GM10266 (cell line): ENCODE results near the gene L3MBTL4.
"Not testable (repeated sequence)": the region's sequence is repeated elsewhere in the genome, so short reads cannot be mapped to it uniquely, and the experiment has no call there.

Experiments
- DNase-seq: peaks from one replicate; pipeline ENCODE4 v3.0.0; 2012; ENCODE audit errors: extremely low spot score
- CTCF ChIP-seq: IDR thresholded peaks from 2 replicates; pipeline ENCODE4 v1.5.1; 2012; ENCODE audit warnings: mild to moderate bottlenecking, low read depth; ENCODE audit not compliant: control insufficient read depth, insufficient read depth; ENCODE audit errors: missing control alignments

L3MBTL4 gene

DNA sequence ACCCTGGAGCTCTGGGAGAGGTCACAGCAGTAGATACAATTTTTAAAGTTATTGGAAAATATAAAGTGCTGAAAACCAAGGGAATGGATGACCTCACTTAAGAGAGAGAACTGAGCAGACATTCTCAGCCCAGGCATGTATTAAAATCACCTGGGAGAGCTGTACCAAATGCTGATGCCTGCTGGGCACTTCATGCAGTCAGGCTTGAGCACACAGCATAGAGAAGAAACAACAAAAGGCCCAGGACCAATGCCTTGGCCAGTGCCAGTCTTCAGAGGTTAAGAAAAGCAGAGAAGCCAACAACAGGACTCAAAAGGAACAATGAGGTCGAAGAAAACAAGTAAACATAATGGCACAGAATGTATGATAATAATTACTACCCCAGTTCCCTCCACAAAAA is 211.8 kb downstream of the L3MBTL4 start:
- TF ChIP-seq CTCF: no peak
- DNase-seq: no peak

GRCh38 chr18:6200204-6200774 is 214.4 kb downstream of the L3MBTL4 start:
- DNase-seq: no peak
- no peak for TF ChIP-seq CTCF

- DNase-seq: no peak
- TF ChIP-seq CTCF: no peak
These were observed 214.9 kb downstream of the L3MBTL4 start for GRCh38 chr18:6199777-6200176.

GRCh38 chr18:6198585-6198984 is 216.1 kb downstream of the L3MBTL4 start:
- no peak for DNase-seq
- no peak for TF ChIP-seq CTCF

DNA sequence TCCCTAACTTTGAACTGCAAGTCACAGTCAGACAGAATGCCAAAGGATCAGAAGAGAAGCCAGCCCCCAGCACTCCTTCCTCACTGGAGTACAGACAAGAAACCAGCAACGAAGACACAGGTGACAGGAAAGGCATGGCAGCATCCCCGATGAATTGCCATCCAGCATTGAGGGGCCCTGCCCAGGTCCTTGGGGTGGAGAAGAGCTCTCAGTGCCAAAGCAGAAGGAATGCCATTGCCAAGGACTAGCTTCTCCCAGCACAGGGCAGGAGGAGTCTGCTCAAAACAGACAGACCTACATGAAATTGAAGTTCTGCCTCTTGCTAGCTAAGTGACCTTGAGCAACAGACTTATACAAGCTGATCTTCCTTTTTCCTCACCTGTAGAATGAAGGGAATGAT is 220.1 kb downstream of the L3MBTL4 start:
- no peak for TF ChIP-seq CTCF
- no peak for DNase-seq

DNA sequence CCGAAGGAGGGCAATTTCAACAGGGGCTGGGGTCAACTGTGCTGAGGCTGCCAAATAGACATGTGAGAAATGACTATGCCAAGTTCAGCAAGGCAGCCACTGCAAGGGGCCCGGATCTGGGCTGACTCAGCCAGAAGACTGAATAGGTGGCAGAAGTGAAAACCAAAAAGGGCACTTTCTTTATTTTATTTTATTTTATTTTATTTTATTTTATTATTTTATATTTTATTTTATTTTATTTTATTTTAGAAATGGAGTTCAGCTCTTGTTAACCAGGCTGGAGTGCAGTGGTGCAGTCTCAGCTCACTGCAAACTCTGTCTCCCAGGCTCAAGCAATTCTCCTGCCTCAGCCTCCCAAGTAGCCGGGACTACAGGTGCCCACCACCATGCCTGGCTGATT is 228.9 kb downstream of the L3MBTL4 start:
- DNase-seq: not testable (repeated sequence)

- TF ChIP-seq CTCF: no peak
- no peak for DNase-seq
These were observed 239.5 kb downstream of the L3MBTL4 start for GRCh38 chr18:6174983-6175745.
